HUES64 (cell line): ENCODE results near the gene FMOD.

Source experiments
- H3K27ac ChIP-seq: 2 replicates; pipeline ENCODE4 v1.7.0; 2013; ENCODE audit warnings: low read depth, low read length, inconsistent platforms
- H3K27me3 ChIP-seq: 2 replicates; pipeline ENCODE4 v1.6.1; 2013; ENCODE audit warnings: mild to moderate bottlenecking, low read length; ENCODE audit not compliant: insufficient read depth
- H3K36me3 ChIP-seq: 2 replicates; pipeline ENCODE4 v1.6.1; 2013; ENCODE audit warnings: mild to moderate bottlenecking, low read length; ENCODE audit not compliant: insufficient read depth
- H3K4me1 ChIP-seq: 2 replicates; pipeline ENCODE4 v1.6.1; 2013; ENCODE audit warnings: mild to moderate bottlenecking, low read length, moderate library complexity; ENCODE audit not compliant: insufficient read depth
- H3K4me3 ChIP-seq: 2 replicates; pipeline ENCODE4 v1.5.1; 2013; ENCODE audit warnings: mild to moderate bottlenecking, low read length, moderate library complexity
- H3K9ac ChIP-seq: 2 replicates; pipeline ENCODE4 v1.6.1; 2013; ENCODE audit warnings: mild to moderate bottlenecking, low read depth, low read length
- H3K9me3 ChIP-seq: 2 replicates; pipeline ENCODE4 v1.6.1; 2013; ENCODE audit warnings: low read depth, low read length; ENCODE audit not compliant: insufficient read depth
- WGBS: fragments of 150-250, 120-280 bp; methylation state at CpG from one replicate; pipeline ENCODE4 v1.1.7; 2013; ENCODE audit warnings: missing lambda C conversion rate; 5-methylcytosine and 5-hydroxymethylcytosine counted together

FMOD gene

GRCh38 chr1:203373002-203373401, 22.1 kb upstream of the FMOD start:
- no peak overlapping the region for H3K27ac ChIP-seq

GRCh38 chr1:203371288-203371687, 20.4 kb upstream of the FMOD start:
- Histone ChIP-seq H3K4me3 (no peak overlapping the region), H3K36me3 (no peaks in the 10 kb centered on the region), H3K9ac (no peak overlapping the region), H3K27me3 (no peaks in the 10 kb centered on the region), H3K27ac (no peak overlapping the region), H3K9me3 (no peaks in the 10 kb centered on the region), H3K4me1 (no peaks in the 10 kb centered on the region)
- WGBS: 95% methylated on average over 3 of the region's 3 CpGs

More at GRCh38 chr1:203373002-203373401, 22.1 kb upstream of the FMOD start:
- Histone ChIP-seq H3K36me3 (no peaks in the 10 kb centered on the region), H3K9me3 (no peaks in the 10 kb centered on the region), H3K27me3 (no peaks in the 10 kb centered on the region), H3K4me1 (no peaks in the 10 kb centered on the region), H3K9ac (no peak overlapping the region), H3K4me3 (no peak overlapping the region)
- 96% methylated on average over 2 of the region's 2 CpGs for WGBS

GRCh38 chr1:203369666-203370065, 18.7 kb upstream of the FMOD start:
- Histone ChIP-seq H3K9me3 (no peaks in the 10 kb centered on the region), H3K27ac (no peak overlapping the region), H3K9ac (no peak overlapping the region), H3K27me3 (no peaks in the 10 kb centered on the region), H3K4me3 (no peak overlapping the region), H3K4me1 (no peaks in the 10 kb centered on the region), H3K36me3 (no peaks in the 10 kb centered on the region)
- 92% methylated on average over 3 of the region's 4 CpGs for WGBS

- H3K9ac ChIP-seq: no peak overlapping the region
- no peaks in the 10 kb centered on the region for H3K9me3 ChIP-seq
- H3K4me1 ChIP-seq: no peaks in the 10 kb centered on the region
- H3K27ac ChIP-seq: no peak overlapping the region
- no peak overlapping the region for H3K4me3 ChIP-seq
- H3K27me3 ChIP-seq: no peaks in the 10 kb centered on the region
- H3K36me3 ChIP-seq: no peaks in the 10 kb centered on the region
- WGBS: 91% methylated on average over 6 of the region's 6 CpGs
These were observed 17.9 kb upstream of the FMOD start for GRCh38 chr1:203368624-203369451.

- no peaks in the 10 kb centered on the region for H3K27me3 ChIP-seq
- H3K27ac ChIP-seq: no peak overlapping the region
- H3K4me3 ChIP-seq: no peak overlapping the region
- 86% methylated on average over 4 of the region's 4 CpGs for WGBS
- H3K9ac ChIP-seq: no peak overlapping the region
- H3K36me3 ChIP-seq: no peaks in the 10 kb centered on the region
- H3K9me3 ChIP-seq: no peaks in the 10 kb centered on the region
- H3K4me1 ChIP-seq: 0 out of 2 replicates have a peak, but pooled peaks cover 2% of the 10 kb centered on the region
These were observed 16.1 kb upstream of the FMOD start for GRCh38 chr1:203367057-203367456.

- peaks cover 4% of the 10 kb centered on the region; the same call in 1 of the 2 replicates for H3K27me3 ChIP-seq
- no peaks in the 10 kb centered on the region for H3K36me3 ChIP-seq
- WGBS: 95% methylated on average over 3 of the region's 3 CpGs
- H3K4me3 ChIP-seq: no peak overlapping the region
- H3K4me1 ChIP-seq: 0 out of 2 replicates have a peak, but pooled peaks cover 6% of the 10 kb centered on the region
- H3K9ac ChIP-seq: no peak overlapping the region
- H3K9me3 ChIP-seq: no peaks in the 10 kb centered on the region
- H3K27ac ChIP-seq: no peak overlapping the region
These were observed 15.6 kb upstream of the FMOD start for GRCh38 chr1:203366476-203366875.

- H3K27me3 ChIP-seq: peaks cover 7% of the 10 kb centered on the region; the same call in 1 of the 2 replicates
- WGBS: 82% methylated on average over 3 of the region's 4 CpGs
- 0 out of 2 replicates have a peak, but pooled peaks cover 9% of the 10 kb centered on the region for H3K4me1 ChIP-seq
- H3K9me3 ChIP-seq: no peaks in the 10 kb centered on the region
- no peak overlapping the region for H3K4me3 ChIP-seq
- no peak overlapping the region for H3K27ac ChIP-seq
- H3K36me3 ChIP-seq: no peaks in the 10 kb centered on the region
- no peak overlapping the region for H3K9ac ChIP-seq
These were observed 13.9 kb upstream of the FMOD start for GRCh38 chr1:203364806-203365205.

- Histone ChIP-seq H3K27me3 (peaks cover 7% of the 10 kb centered on the region; the same call in 1 of the 2 replicates), H3K9me3 (no peaks in the 10 kb centered on the region), H3K9ac (no peak overlapping the region), H3K36me3 (no peaks in the 10 kb centered on the region), H3K4me1 (0 out of 2 replicates have a peak, but pooled peaks cover 9% of the 10 kb centered on the region), H3K4me3 (no peak overlapping the region), H3K27ac (no peak overlapping the region)
- 83% methylated on average over 13 of the region's 13 CpGs for WGBS
These were observed 13.3 kb upstream of the FMOD start for GRCh38 chr1:203364094-203364801.

GRCh38 chr1:203362720-203363025, 11.8 kb upstream of the FMOD start:
- Histone ChIP-seq H3K36me3 (no peaks in the 10 kb centered on the region), H3K9me3 (no peaks in the 10 kb centered on the region), H3K9ac (no peak overlapping the region), H3K27ac (no peak overlapping the region), H3K27me3 (peaks cover 7% of the 10 kb centered on the region; the same call in 1 of the 2 replicates), H3K4me1 (0 out of 2 replicates have a peak, but pooled peaks cover 9% of the 10 kb centered on the region), H3K4me3 (no peak overlapping the region)

- Histone ChIP-seq H3K4me3 (no peak overlapping the region), H3K27ac (no peak overlapping the region), H3K9me3 (no peaks in the 10 kb centered on the region), H3K4me1 (0 out of 2 replicates have a peak, but pooled peaks cover 9% of the 10 kb centered on the region), H3K9ac (no peak overlapping the region), H3K27me3 (peaks cover 7% of the 10 kb centered on the region; the same call in 1 of the 2 replicates), H3K36me3 (no peaks in the 10 kb centered on the region)
- 79% methylated on average over 6 of the region's 6 CpGs for WGBS
These were observed 11.2 kb upstream of the FMOD start for GRCh38 chr1:203361945-203362719.
